ENCODE results near the gene ZNF593OS.

Gene ZNF593OS

GRCh38 chr1:26158271-26158907 is 13.2 kb downstream of the ZNF593OS start:
- DNase-seq, result no peak

- no peak for DNase-seq
These were observed 15.2 kb downstream of the ZNF593OS start for GRCh38 chr1:26156285-26157038.

- no peak for DNase-seq
These were observed 16.0 kb downstream of the ZNF593OS start for GRCh38 chr1:26155370-26156284.

- no peak for DNase-seq
These were observed 16.9 kb downstream of the ZNF593OS start for GRCh38 chr1:26154750-26155149.

- DNase-seq, result no peak
These were observed 17.6 kb downstream of the ZNF593OS start for GRCh38 chr1:26153966-26154532.

GRCh38 chr1:26148887-26149286 is 22.7 kb downstream of the ZNF593OS start:
- DNase-seq, result no peak

GRCh38 chr1:26145960-26146294 is 25.7 kb downstream of the ZNF593OS start:
- no peak for DNase-seq

- DNase-seq, result peak; percentile 59
These were observed 26.3 kb downstream of the ZNF593OS start for GRCh38 chr1:26145041-26145959.

- DNase-seq, result no peak
These were observed 29.5 kb downstream of the ZNF593OS start for GRCh38 chr1:26142159-26142558.

- DNase-seq, result no peak
These were observed 32.6 kb downstream of the ZNF593OS start for GRCh38 chr1:26138974-26139558.

- no peak for DNase-seq
These were observed 37.2 kb downstream of the ZNF593OS start for GRCh38 chr1:26134466-26134865.

GRCh38 chr1:26132834-26133167 is 38.8 kb downstream of the ZNF593OS start:
- DNase-seq, result no peak

- DNase-seq, result no peak
These were observed 39.4 kb downstream of the ZNF593OS start for GRCh38 chr1:26132128-26132833.

- no peak for DNase-seq
These were observed 40.9 kb downstream of the ZNF593OS start for GRCh38 chr1:26130695-26131094.

GRCh38 chr1:26129778-26130177 is 41.9 kb downstream of the ZNF593OS start:
- no peak for DNase-seq

GRCh38 chr1:26127235-26128163 is 44.1 kb downstream of the ZNF593OS start:
- no peak for DNase-seq

GRCh38 chr1:26126321-26127084 is 45.1 kb downstream of the ZNF593OS start:
- peak; percentile 35 for DNase-seq

- no peak for DNase-seq
These were observed 45.7 kb downstream of the ZNF593OS start for GRCh38 chr1:26125946-26126320.

GRCh38 chr1:26125382-26125781 is 46.2 kb downstream of the ZNF593OS start:
- DNase-seq, result no peak

Data from stimulated activated naive CD4-positive, alpha-beta T cell treated with Interleukin-2 at 50 U/mL for 16 hours (primary cell).